ENCODE results near the gene HAGHL.

HAGHL gene

GRCh38 chr16:704047-704446 is 22.9 kb upstream of the HAGHL start:
- Histone ChIP-seq H3F3A (ENCODE audit: insufficient read depth, low read length) (no peaks in the 10 kb centered on the region), H4K20me1 (ENCODE audit: insufficient read depth, low read length) (no peaks in the 10 kb centered on the region), H3K27me3 (ENCODE audit: insufficient read depth, low read length) (0 out of 2 replicates have a peak, but pooled peaks cover 3% of the 10 kb centered on the region), H3K79me2 (ENCODE audit: insufficient read depth, low read length) (no peaks in the 10 kb centered on the region), H3K9me2 (ENCODE audit: low read depth, low read length) (no peaks in the 10 kb centered on the region), H2AFZ (ENCODE audit: low read length) (no peak overlapping the region), H3K9ac (ENCODE audit: low read length) (no peak overlapping the region), H3K4me3 (ENCODE audit: low read depth, low read length, poor library complexity, severe bottlenecking) (no peak overlapping the region), H3K4me1 (ENCODE audit: insufficient read depth, low read length, severe bottlenecking) (no peaks in the 10 kb centered on the region), H3K36me3 (ENCODE audit: insufficient read depth, low read length) (no peaks in the 10 kb centered on the region), H3K9me3 (ENCODE audit: low read length) (no peaks in the 10 kb centered on the region), H3K4me2 (ENCODE audit: low read length) (no peak overlapping the region), H3K27ac (ENCODE audit: low read depth, low read length, poor library complexity, severe bottlenecking) (no peak overlapping the region)
- no peak for TF ChIP-seq CTCF (IDR thresholded peaks at IDR 0.05; ENCODE audit: low read length)
- no peak for TF ChIP-seq EZH2 (IDR thresholded peaks at IDR 0.05; ENCODE audit: borderline replicate concordance, low read length)

- no peak overlapping the region for H3K4me3 ChIP-seq (ENCODE audit: low read depth, low read length, poor library complexity, severe bottlenecking)
These were observed 22.1 kb upstream of the HAGHL start for GRCh38 chr16:704552-705380.

GRCh38 chr16:705431-706188 is 21.3 kb upstream of the HAGHL start, which contains the start of gene FBXL16:
FBXL16 (minus strand) TSS chr16:705801; CDS start chr16:697405, 8,396 bp downstream.
- H3K9me2 ChIP-seq (ENCODE audit: low read depth, low read length), result no peaks in the 10 kb centered on the region
- H3F3A ChIP-seq (ENCODE audit: insufficient read depth, low read length), result no peaks in the 10 kb centered on the region
- H3K36me3 ChIP-seq (ENCODE audit: insufficient read depth, low read length), result no peaks in the 10 kb centered on the region
- H2AFZ ChIP-seq (ENCODE audit: low read length), result no peak within 1 kb of the TSS
- H3K4me1 ChIP-seq (ENCODE audit: insufficient read depth, low read length, severe bottlenecking), result no peaks in the 10 kb centered on the region
- H3K27ac ChIP-seq (ENCODE audit: low read depth, low read length, poor library complexity, severe bottlenecking), result no peak within 1 kb of the TSS
- peaks cover 4% of the 10 kb centered on the region; the same call in 1 of the 2 replicates for H3K27me3 ChIP-seq (ENCODE audit: insufficient read depth, low read length)
- H3K9ac ChIP-seq (ENCODE audit: low read length), result no peak within 1 kb of the TSS
- TF ChIP-seq EZH2 (IDR thresholded peaks at IDR 0.05; ENCODE audit: borderline replicate concordance, low read length) (no peak), CTCF (IDR thresholded peaks at IDR 0.05; ENCODE audit: low read length) (no peak)
- H3K4me2 ChIP-seq (ENCODE audit: low read length), result no peak within 1 kb of the TSS
- H3K79me2 ChIP-seq (ENCODE audit: insufficient read depth, low read length), result no peaks in the 10 kb centered on the region
- H4K20me1 ChIP-seq (ENCODE audit: insufficient read depth, low read length), result no peaks in the 10 kb centered on the region
- H3K9me3 ChIP-seq (ENCODE audit: low read length), result no peaks in the 10 kb centered on the region
- H3K4me3 ChIP-seq (ENCODE audit: low read depth, low read length, poor library complexity, severe bottlenecking), result no peak within 1 kb of the TSS

More at GRCh38 chr16:704552-705380, 22.1 kb upstream of the HAGHL start:
- Histone ChIP-seq H3K9me2 (ENCODE audit: low read depth, low read length) (no peaks in the 10 kb centered on the region), H4K20me1 (ENCODE audit: insufficient read depth, low read length) (no peaks in the 10 kb centered on the region), H3F3A (ENCODE audit: insufficient read depth, low read length) (no peaks in the 10 kb centered on the region), H3K79me2 (ENCODE audit: insufficient read depth, low read length) (no peaks in the 10 kb centered on the region), H2AFZ (ENCODE audit: low read length) (no peak overlapping the region), H3K27me3 (ENCODE audit: insufficient read depth, low read length) (0 out of 2 replicates have a peak, but pooled peaks cover 3% of the 10 kb centered on the region), H3K4me1 (ENCODE audit: insufficient read depth, low read length, severe bottlenecking) (no peaks in the 10 kb centered on the region), H3K36me3 (ENCODE audit: insufficient read depth, low read length) (no peaks in the 10 kb centered on the region), H3K9ac (ENCODE audit: low read length) (no peak overlapping the region), H3K4me2 (ENCODE audit: low read length) (no peak overlapping the region), H3K9me3 (ENCODE audit: low read length) (no peaks in the 10 kb centered on the region), H3K27ac (ENCODE audit: low read depth, low read length, poor library complexity, severe bottlenecking) (no peak overlapping the region)
- TF ChIP-seq EZH2 (IDR thresholded peaks at IDR 0.05; ENCODE audit: borderline replicate concordance, low read length) (no peak), CTCF (IDR thresholded peaks at IDR 0.05; ENCODE audit: low read length) (no peak)

Measured in OCI-LY1 (cell line).